K562 (cell line): ENCODE measurements around the gene HBG1. TPM values are rescaled to one million over a fixed set of nuclear protein-coding genes. Genes with fewer than 3 reads are reported as not detected.

Experiments used
- BRD9 ChIP-seq: fragments of 450-650 bp; IDR thresholded peaks from 2 replicates; pipeline ENCODE4 v1.6.1; 2018; ENCODE audit warnings: low read depth; ENCODE audit not compliant: partially characterized antibody
- ETS2 ChIP-seq: IDR thresholded peaks from 2 replicates; pipeline ENCODE4 v1.6.1; 2016; ENCODE audit warnings: borderline replicate concordance, missing genetic modification characterization, mild to moderate bottlenecking, moderate library complexity, missing compliant biosample characterization; ENCODE audit not compliant: poor library complexity, severe bottlenecking
- ETV6 ChIP-seq, 3 experiments: fragments of 150-350 bp in 1 of 3; sonication (generic) in 1 of 3; formaldehyde crosslinking in 1 of 3; IDR thresholded peaks; 2 replicates each; pipeline versions ENCODE4 v1.6.1 to v1.8.0; 2014 to 2022; ENCODE audit warnings: borderline replicate concordance in 2 of 3, low read depth in 2 of 3, antibody characterized with exemption in 1 of 3, low read length in 1 of 3, mild to moderate bottlenecking in 1 of 3, missing genetic modification reagents in 1 of 3
- GATAD2B ChIP-seq: fragments of 450-650 bp; IDR thresholded peaks from 2 replicates; pipeline ENCODE4 v1.6.1; 2017; ENCODE audit warnings: mild to moderate bottlenecking, borderline replicate concordance
- GMEB1 ChIP-seq: fragments of 250-450 bp; sonication (Bioruptor Pico); IDR thresholded peaks from 2 replicates; pipeline ENCODE4 v1.4.0; 2020; ENCODE audit warnings: mild to moderate bottlenecking
- HDAC6 ChIP-seq: IDR thresholded peaks from 2 replicates; pipeline ENCODE4 v1.6.1; 2012; ENCODE audit warnings: low read depth, mild to moderate bottlenecking, control low read depth, inconsistent platforms, low read length, moderate library complexity
- HNRNPH1 ChIP-seq: fragments of 200-400 bp; formaldehyde crosslinking; optimal IDR thresholded peaks from 2 replicates; pipeline ENCODE3; 2017; ENCODE audit warnings: low read depth, mild to moderate bottlenecking, low read length, moderate library complexity
- HOXB6 ChIP-seq: fragments of 250-450 bp; sonication (Bioruptor Pico); IDR thresholded peaks from 2 replicates; pipeline ENCODE4 v1.5.1; 2022; ENCODE audit warnings: mild to moderate bottlenecking, borderline replicate concordance
- ID3 ChIP-seq, 2 experiments: fragments of 250-450 bp in 1 of 2; fragments of 450-650 bp in 1 of 2; sonication (Bioruptor Pico) in 1 of 2; IDR thresholded peaks; 2 replicates each; pipeline versions ENCODE4 v1.6.1 to v1.8.0; 2016 to 2021; ENCODE audit warnings: mild to moderate bottlenecking in 2 of 2, moderate library complexity in 2 of 2, missing compliant biosample characterization in 1 of 2, missing genetic modification characterization in 1 of 2
- KAT8 ChIP-seq: fragments of 450-650 bp; IDR thresholded peaks from 2 replicates; pipeline ENCODE4 v1.6.1; 2016; ENCODE audit warnings: low read depth, mild to moderate bottlenecking
- KHSRP ChIP-seq: fragments of 450-650 bp; IDR thresholded peaks from 2 replicates; pipeline ENCODE4 v1.6.1; 2017
- MCM3 ChIP-seq: fragments of 450-650 bp; IDR thresholded peaks from 2 replicates; pipeline ENCODE4 v1.6.1; 2016
- NCOR1 ChIP-seq: fragments of 450-650 bp; IDR thresholded peaks from 2 replicates; pipeline ENCODE4 v1.6.1; 2016; ENCODE audit warnings: mild to moderate bottlenecking, moderate library complexity
- RBM34 ChIP-seq: fragments of 200-400 bp; formaldehyde crosslinking; IDR thresholded peaks from 2 replicates; pipeline ENCODE4 v1.6.1; 2018; ENCODE audit warnings: low read length, borderline replicate concordance; ENCODE audit not compliant: insufficient read depth
- SMAD1 ChIP-seq: fragments of 150-350 bp; IDR thresholded peaks from 2 replicates; pipeline ENCODE4 v1.6.1; 2014; ENCODE audit warnings: low read length, low read depth; ENCODE audit not compliant: partially characterized antibody
- SMARCB1 ChIP-seq: IDR thresholded peaks from 2 replicates; pipeline ENCODE4 v1.6.1; 2011; ENCODE audit warnings: improper control_type of control experiment, low read depth; ENCODE audit not compliant: insufficient read length
- TCF3 ChIP-seq: sonication (generic); formaldehyde crosslinking; IDR thresholded peaks from 2 replicates; pipeline ENCODE4 v1.4.0; 2020; ENCODE audit warnings: mild to moderate bottlenecking, missing genetic modification reagents
- ZKSCAN1 ChIP-seq: fragments of 150-350 bp; IDR thresholded peaks from 2 replicates; pipeline ENCODE4 v1.6.1; 2016; ENCODE audit warnings: low read depth, low read length
- ZNF23 ChIP-seq: fragments of 250-450 bp; sonication (Bioruptor Pico); IDR thresholded peaks from 2 replicates; pipeline ENCODE4 v1.4.0; 2020; ENCODE audit warnings: mild to moderate bottlenecking
- ZNF24 ChIP-seq: fragments of 450-650 bp; IDR thresholded peaks from 2 replicates; pipeline ENCODE4 v1.6.1; 2016
- ZNF41 ChIP-seq: fragments of 250-450 bp; sonication (Bioruptor Pico); conservative IDR thresholded peaks from 2 replicates; pipeline ENCODE4 v1.4.0; 2020; ENCODE audit warnings: mild to moderate bottlenecking
- ZNF561 ChIP-seq: fragments of 450-650 bp; formaldehyde crosslinking; conservative IDR thresholded peaks from 2 replicates; pipeline ENCODE4 v1.4.0; 2020; ENCODE audit warnings: mild to moderate bottlenecking, moderate library complexity
- ZNF778 ChIP-seq: fragments of 450-650 bp; formaldehyde crosslinking; IDR thresholded peaks from 2 replicates; pipeline ENCODE4 v1.4.0; 2020; ENCODE audit warnings: mild to moderate bottlenecking, moderate library complexity
- polyA plus RNA-seq, 8 experiments: library from polyadenylated mRNA; depleted of rRNA in 4 of 8; stranded (reverse) in 5 of 8; unstranded in 3 of 8; fragments of >200 nt; fragmentation: Nextera tagmentation in 2 of 8; fragmentation: Illumina TruSeq in 1 of 8; extraction: Ambion mirVana in 2 of 8; extraction: Trizol in 1 of 8; gene quantifications; 2 replicates each; pipeline versions ENCODE4 v1.2.1 to v1.2.3, GENCODE V29; 2011 to 2014; ENCODE audit warnings: inconsistent platforms in 1 of 8, missing spikeins in 1 of 8
- total RNA-seq, 7 experiments: library from RNA; depleted of rRNA in 6 of 7; stranded (reverse); fragments of >200 nt in 6 of 7; fragmentation: Illumina TruSeq in 2 of 7; extraction: Trizol in 2 of 7; gene quantifications; 2 replicates each; pipeline versions ENCODE4 v1.2.1 to v1.2.3, GENCODE V29; 2011 to 2021; ENCODE audit warnings: low replicate concordance in 1 of 7
- TF ChIP-seq, protein P1 (sequence below): fragments of 450-650 bp; formaldehyde crosslinking; IDR thresholded peaks from 2 replicates; pipeline ENCODE4 v1.4.0; 2020; ENCODE audit warnings: mild to moderate bottlenecking, moderate library complexity

The HBG1 gene
- total and polyA plus RNA-seq, 9 of the 15 experiments (the other 6 are each of a cell fraction or from before 2014, with no cell fraction given): 1,066 to 16,338 (median 4,898) TPM

DNA sequence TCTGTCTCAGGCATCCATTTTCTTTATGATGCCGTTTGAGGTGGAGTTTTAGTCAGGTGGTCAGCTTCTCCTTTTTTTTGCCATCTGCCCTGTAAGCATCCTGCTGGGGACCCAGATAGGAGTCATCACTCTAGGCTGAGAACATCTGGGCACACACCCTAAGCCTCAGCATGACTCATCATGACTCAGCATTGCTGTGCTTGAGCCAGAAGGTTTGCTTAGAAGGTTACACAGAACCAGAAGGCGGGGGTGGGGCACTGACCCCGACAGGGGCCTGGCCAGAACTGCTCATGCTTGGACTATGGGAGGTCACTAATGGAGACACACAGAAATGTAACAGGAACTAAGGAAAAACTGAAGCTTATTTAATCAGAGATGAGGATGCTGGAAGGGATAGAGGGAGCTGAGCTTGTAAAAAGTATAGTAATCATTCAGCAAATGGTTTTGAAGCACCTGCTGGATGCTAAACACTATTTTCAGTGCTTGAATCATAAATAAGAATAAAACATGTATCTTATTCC lies 31.0 kb upstream of the HBG1 start (continued):
- peak; percentile 80 for TF ChIP-seq ZKSCAN1
- peak; percentile 78 for TF ChIP-seq SMAD1
- TF ChIP-seq, protein P1, sequence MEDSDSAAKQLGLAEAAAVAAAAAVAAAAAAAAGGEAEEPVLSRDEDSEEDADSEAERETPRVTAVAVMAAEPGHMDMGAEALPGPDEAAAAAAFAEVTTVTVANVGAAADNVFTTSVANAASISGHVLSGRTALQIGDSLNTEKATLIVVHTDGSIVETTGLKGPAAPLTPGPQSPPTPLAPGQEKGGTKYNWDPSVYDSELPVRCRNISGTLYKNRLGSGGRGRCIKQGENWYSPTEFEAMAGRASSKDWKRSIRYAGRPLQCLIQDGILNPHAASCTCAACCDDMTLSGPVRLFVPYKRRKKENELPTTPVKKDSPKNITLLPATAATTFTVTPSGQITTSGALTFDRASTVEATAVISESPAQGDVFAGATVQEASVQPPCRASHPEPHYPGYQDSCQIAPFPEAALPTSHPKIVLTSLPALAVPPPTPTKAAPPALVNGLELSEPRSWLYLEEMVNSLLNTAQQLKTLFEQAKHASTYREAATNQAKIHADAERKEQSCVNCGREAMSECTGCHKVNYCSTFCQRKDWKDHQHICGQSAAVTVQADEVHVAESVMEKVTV: 0 out of 2 replicates have a peak, but pooled peaks have one; percentile 24
- TF ChIP-seq ETS2 (tag): no peak
- TF ChIP-seq GMEB1 (CRISPR knock-in tag): no peak
- no peak for TF ChIP-seq ZNF778 (CRISPR knock-in tag)
- TF ChIP-seq TCF3 (CRISPR knock-in tag): peak; percentile 98
- TF ChIP-seq KHSRP: 0 out of 2 replicates have a peak, but pooled peaks have one; percentile 53
- TF ChIP-seq ZNF41 (CRISPR knock-in tag): 0 out of 2 replicates have a peak, but pooled peaks have one; percentile 76
- peak in 1 of 2 experiments; percentile 45; a peak in 1 of 4 replicates for TF ChIP-seq ETV6 (IDR thresholded peaks at IDR 0.05; ENCODE audit: borderline replicate concordance in 1 of 2, low read depth in 2 of 2, low read length in 1 of 2)
- no peak for TF ChIP-seq ETV6 (CRISPR knock-in tag; IDR thresholded peaks at IDR 0.05; ENCODE audit: borderline replicate concordance)
- no peak for TF ChIP-seq KAT8
- no peak for TF ChIP-seq HDAC6
- no peak for TF ChIP-seq SMARCB1
- TF ChIP-seq NCOR1: peak; percentile 99
- no peak for TF ChIP-seq HNRNPH1
- TF ChIP-seq HOXB6: no peak
- no peak for TF ChIP-seq ZNF561 (CRISPR knock-in tag)
- no peak for TF ChIP-seq ID3 (CRISPR knock-in tag; IDR thresholded peaks at IDR 0.05)
- peak; percentile 64; the same call in 1 of the 2 replicates for TF ChIP-seq ID3 (tag; IDR thresholded peaks at IDR 0.05)
- TF ChIP-seq ZNF24: peak; percentile 49; the same call in 1 of the 2 replicates
- TF ChIP-seq GATAD2B: peak; percentile 70
- no peak for TF ChIP-seq MCM3
- peak; percentile 80 for TF ChIP-seq ZNF23 (CRISPR knock-in tag)
- peak; percentile 94 for TF ChIP-seq BRD9
- no peak for TF ChIP-seq RBM34
